Measurements from ENCODE around the gene SORBS1. TPM values are rescaled to one million over a fixed set of nuclear protein-coding genes. Genes with fewer than 3 reads are reported as not detected.
A peak's percentile ranks its signal among the peaks of the same experiment; 100 is the strongest.
"Not testable (repeated sequence)": the region's sequence is repeated elsewhere in the genome, so short reads cannot be mapped to it uniquely, and the experiment has no call there.

The SORBS1 gene
- total RNA-seq, 4 donors from 2014 or later = 35.1 to 53.1 (median 43.3) TPM

DNA sequence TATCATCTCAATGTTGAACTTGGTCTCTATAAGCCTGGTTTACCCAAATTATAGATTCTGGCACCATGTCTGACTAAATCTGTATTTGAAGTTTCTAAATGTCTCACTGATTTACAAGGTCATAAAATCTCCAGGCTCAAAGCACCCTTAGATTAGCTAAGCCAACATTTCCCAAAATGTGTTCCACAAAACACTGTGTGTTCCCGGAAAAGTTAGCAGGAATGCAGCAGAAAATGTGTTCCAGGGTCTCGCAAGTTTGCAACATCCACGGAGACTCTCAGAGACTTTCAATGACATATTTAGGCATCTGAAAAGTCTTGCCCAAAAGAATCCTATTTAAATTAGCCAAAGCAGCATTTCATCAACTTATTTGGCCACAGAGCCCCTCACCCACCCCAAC lies 91.9 kb downstream of the SORBS1 start:
- no peak for DNase-seq (ENCODE audit: low spot score in 2 of 2)
- intact Hi-C loops (cut with DNase I; ENCODE audit: low total_unique reads) = no loop called here
- WGBS, 2 donors = 66 to 71% methylated on average over 3 of the region's 3 CpGs
- H3K4me3 ChIP-seq (ENCODE audit: low read depth, poor library complexity, severe bottlenecking) = no peak overlapping the region
- no peak for TF ChIP-seq POLR2A (IDR thresholded peaks at IDR 0.05)
- TF ChIP-seq, protein P1, sequence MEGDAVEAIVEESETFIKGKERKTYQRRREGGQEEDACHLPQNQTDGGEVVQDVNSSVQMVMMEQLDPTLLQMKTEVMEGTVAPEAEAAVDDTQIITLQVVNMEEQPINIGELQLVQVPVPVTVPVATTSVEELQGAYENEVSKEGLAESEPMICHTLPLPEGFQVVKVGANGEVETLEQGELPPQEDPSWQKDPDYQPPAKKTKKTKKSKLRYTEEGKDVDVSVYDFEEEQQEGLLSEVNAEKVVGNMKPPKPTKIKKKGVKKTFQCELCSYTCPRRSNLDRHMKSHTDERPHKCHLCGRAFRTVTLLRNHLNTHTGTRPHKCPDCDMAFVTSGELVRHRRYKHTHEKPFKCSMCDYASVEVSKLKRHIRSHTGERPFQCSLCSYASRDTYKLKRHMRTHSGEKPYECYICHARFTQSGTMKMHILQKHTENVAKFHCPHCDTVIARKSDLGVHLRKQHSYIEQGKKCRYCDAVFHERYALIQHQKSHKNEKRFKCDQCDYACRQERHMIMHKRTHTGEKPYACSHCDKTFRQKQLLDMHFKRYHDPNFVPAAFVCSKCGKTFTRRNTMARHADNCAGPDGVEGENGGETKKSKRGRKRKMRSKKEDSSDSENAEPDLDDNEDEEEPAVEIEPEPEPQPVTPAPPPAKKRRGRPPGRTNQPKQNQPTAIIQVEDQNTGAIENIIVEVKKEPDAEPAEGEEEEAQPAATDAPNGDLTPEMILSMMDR (IDR thresholded peaks at IDR 0.05) = no peak

DNA sequence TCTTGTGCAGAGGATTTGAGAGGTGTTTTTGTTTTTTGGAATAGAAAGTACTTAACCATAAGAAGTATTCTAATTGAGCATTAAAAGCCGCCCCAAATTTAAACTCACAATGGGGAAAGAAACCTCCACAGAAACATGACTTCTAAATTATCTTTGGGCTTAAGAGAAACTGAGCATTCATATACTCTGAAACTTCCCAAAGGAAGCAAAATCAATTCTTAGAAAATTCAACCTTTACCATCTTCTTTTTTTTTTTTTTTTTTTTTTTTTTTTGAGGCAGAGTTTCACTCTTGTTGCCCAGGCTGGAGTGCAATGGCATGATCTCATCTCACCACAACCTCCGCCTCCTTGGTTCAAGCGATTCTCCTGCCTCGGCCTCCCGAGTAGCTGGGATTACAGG lies 93.5 kb downstream of the SORBS1 start:
- DNase-seq (ENCODE audit: low spot score in 2 of 2); intact Hi-C loops (cut with DNase I; ENCODE audit: low total_unique reads); H3K4me3 ChIP-seq (ENCODE audit: low read depth, poor library complexity, severe bottlenecking): not testable (repeated sequence)
- WGBS, 2 donors = 84 to 89% methylated on average over 5 of the region's 5 CpGs

DNA sequence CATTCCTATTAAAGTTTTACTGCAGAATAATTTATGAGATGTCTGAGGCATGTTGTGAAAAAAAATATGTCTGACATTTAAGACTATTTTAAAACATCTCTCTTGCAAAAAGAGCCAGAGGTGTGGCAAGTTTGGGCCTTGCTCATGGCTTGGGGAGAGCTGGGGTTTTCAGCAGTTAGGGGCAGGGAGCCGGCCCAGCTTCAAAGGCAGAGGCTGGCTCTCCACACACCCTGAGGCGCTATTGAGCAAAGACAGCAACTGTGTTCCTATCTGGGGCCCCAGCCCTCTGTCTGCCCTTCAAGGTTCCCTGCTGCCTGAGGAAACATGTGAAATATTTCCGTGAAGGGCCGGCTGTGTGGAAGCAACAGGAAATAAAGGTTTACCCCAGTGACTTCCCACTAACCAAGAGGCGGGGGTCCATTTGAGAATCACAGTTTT lies 94.0 kb downstream of the SORBS1 start:
- DNase-seq (ENCODE audit: low spot score in 2 of 2) = peak; percentile 72 to 93

DNA sequence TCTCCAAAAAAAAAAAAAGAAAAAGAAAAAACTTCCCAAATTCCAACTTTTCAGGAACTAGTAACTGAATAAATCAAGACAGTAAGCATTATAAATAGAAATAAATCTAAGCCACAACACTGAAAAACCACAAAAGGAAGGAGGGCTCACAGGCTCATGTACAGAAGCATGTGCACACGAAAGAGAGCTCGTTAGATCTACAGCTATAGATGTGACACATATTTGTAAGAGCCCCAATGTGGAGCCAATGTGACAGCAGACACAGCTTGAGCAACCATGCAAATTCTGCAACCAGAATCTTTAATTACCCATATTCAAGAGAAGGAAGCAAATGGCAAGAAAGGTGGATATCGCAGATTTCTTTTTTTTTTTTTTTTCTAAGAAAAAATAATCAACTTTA lies 94.7 kb downstream of the SORBS1 start:
- 66 to 73% methylated on average over 3 of the region's 3 CpGs for WGBS, 2 donors
- TF ChIP-seq, protein P1 (IDR thresholded peaks at IDR 0.05) = no peak
- TF ChIP-seq POLR2A (IDR thresholded peaks at IDR 0.05) = no peak
- intact Hi-C loops (cut with DNase I; ENCODE audit: low total_unique reads) = no loop called here
- no peak overlapping the region for H3K4me3 ChIP-seq (ENCODE audit: low read depth, poor library complexity, severe bottlenecking)
- DNase-seq (ENCODE audit: low spot score in 2 of 2) = no peak

More for the DNA sequence above, 94.0 kb downstream of the SORBS1 start:
- TF ChIP-seq, protein P1 (IDR thresholded peaks at IDR 0.05) = no peak
- TF ChIP-seq POLR2A (IDR thresholded peaks at IDR 0.05) = no peak
- intact Hi-C loops (cut with DNase I; ENCODE audit: low total_unique reads) = no loop called here
- WGBS, 2 donors = 13 to 25% methylated on average over 5 of the region's 5 CpGs
- no peak overlapping the region for H3K4me3 ChIP-seq (ENCODE audit: low read depth, poor library complexity, severe bottlenecking)

DNA sequence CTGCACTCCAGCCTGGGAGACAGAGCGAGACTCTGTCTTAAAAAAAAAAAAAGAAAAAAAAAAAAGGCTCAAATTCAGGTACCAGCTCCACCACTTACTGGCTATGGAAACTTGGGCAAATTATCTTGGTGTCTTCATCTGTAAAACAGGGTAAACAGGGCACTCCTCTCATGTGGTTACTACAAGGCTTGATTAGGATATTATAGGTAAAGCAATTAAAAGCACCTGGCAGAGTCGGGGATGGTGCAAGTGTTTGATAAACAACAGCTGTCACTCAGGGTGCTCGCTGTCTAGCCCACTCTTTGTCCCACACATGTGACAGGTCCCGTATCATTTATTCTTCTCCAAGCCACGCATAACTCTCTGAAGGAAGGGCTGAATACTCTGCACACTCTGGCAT lies 96.9 kb downstream of the SORBS1 start:
- H3K4me3 ChIP-seq (ENCODE audit: low read depth, poor library complexity, severe bottlenecking) = no peak overlapping the region
- DNase-seq (ENCODE audit: low spot score in 2 of 2) = no peak
- intact Hi-C loops (cut with DNase I; ENCODE audit: low total_unique reads) = no loop called here
- TF ChIP-seq, protein P1 (IDR thresholded peaks at IDR 0.05) = no peak
- no peak for TF ChIP-seq POLR2A (IDR thresholded peaks at IDR 0.05)
- WGBS, 2 donors = 84 to 92% methylated on average over 5 of the region's 5 CpGs

DNA sequence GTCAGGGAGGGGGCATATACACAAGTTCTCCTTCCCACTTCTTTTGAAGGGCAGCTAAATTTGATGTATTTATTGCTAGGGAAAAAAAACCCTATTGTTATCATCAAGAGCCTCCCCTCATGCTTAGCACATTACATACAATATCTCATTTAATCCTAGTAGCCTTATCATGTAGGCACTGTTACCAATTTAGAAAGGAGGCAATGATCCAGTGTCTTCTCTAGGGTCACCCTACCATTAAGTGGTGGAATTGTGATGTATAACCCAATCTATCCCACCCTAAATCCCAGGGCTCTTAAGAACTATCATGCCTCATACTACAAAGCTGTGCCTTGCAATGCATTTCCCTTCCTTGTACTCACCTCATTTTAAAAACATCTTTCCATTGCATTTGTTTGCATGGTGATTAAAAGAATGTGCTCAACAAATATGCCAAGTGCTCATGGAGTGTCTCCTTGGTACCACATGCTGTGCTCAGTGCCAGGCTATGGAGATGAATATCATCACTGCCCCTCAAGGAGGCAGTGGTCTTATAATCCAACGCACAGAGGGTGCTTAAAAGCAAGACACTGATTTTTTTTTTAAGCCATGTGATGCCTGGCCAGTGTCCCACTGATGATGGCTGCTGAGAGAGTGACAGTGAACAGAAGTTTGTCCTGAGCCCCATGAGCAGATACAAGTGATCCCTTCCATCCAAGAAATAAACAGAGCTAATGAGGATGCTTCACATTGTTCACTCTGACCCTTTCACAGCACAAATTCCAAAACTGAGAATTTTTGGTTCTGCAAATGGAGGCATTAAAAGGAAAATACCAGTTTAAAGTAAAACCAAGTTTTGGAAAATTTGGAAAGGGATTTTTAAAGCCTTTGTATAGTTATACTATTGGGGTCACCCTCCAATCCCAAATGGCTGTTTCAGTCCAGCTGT lies 98.2 kb downstream of the SORBS1 start:
- no peak overlapping the region for H3K4me3 ChIP-seq (ENCODE audit: low read depth, poor library complexity, severe bottlenecking)
- TF ChIP-seq POLR2A (IDR thresholded peaks at IDR 0.05) = no peak
- TF ChIP-seq, protein P1 (IDR thresholded peaks at IDR 0.05) = no peak
- 62 to 70% methylated on average over 1 of the region's 1 CpG for WGBS, 2 donors
- intact Hi-C loops (cut with DNase I; ENCODE audit: low total_unique reads) = no loop called here
- DNase-seq (ENCODE audit: low spot score in 2 of 2) = no peak
